ENCODE results near the gene GNAT1. TPM values are rescaled to one million over a fixed set of nuclear protein-coding genes. Genes with fewer than 3 reads are reported as not detected.

Gene GNAT1
- total RNA-seq, 4 donors from 2014 or later, result not detected

DNA sequence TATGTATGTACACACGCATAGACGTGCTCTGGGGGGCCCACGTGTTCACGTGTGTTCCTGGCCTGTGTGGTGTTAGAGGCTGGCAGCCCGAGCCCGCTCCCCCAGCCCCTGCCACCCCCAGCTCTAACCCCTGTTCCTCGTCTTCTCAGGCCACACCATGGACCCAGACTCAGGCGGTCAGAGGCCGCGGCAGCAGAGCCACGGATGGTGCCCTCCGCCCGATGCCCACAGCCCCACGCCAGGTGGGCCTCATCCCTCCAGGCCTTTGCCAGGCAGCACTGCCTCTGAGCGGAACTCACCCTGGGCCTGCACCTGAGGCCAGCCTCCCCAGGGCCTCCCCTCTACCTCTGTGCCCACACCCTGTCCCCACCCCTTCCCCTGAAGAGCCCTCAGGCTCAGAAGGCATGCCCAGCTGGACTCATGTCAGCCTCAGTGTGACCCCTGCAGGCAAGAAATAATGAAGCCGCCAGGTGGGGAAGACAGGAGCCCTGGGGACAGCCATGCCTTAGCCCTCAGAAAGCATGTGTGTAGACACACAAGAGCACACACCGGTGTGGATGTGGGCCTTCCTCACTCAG, 16.4 kb upstream of the GNAT1 start:
- no peak overlapping the region for H3K4me3 ChIP-seq
- no peaks in the 10 kb centered on the region for H3K27me3 ChIP-seq
- H3K4me1 ChIP-seq, result peaks cover 0 to 47% (median 5%) of the 10 kb centered on the region in 4 donors
- TF ChIP-seq POLR2A (IDR thresholded peaks at IDR 0.05), result no peak
- no peak for DNase-seq
- H3K27ac ChIP-seq, result no peak overlapping the region
- H3K9me3 ChIP-seq, result no peaks in the 10 kb centered on the region
- H3K36me3 ChIP-seq, result peaks cover 0 to 4% (median 0%) of the 10 kb centered on the region in 3 donors

DNA sequence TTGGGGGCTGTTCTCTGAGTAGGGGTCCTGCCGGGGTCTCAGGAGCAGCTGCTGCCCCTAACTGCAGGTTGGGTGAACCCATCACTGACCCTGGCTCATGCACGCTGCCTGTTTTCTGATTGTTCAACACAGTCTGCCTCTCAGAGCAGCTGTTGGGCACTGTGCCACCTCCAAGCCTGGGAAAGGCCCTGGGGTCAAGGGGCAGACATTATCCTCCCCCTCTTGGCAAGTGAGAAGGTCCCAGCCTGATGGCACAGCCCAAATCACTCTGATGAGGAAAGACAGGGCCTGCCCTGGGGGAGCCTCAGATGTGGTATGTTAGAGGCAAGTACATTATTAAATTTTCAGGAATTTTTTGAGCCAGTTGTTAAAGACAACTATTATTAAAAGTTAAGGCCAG, 14.1 kb upstream of the GNAT1 start:
- H3K27me3 ChIP-seq, result no peaks in the 10 kb centered on the region
- no peak for TF ChIP-seq POLR2A (IDR thresholded peaks at IDR 0.05)
- TF ChIP-seq, protein P1, sequence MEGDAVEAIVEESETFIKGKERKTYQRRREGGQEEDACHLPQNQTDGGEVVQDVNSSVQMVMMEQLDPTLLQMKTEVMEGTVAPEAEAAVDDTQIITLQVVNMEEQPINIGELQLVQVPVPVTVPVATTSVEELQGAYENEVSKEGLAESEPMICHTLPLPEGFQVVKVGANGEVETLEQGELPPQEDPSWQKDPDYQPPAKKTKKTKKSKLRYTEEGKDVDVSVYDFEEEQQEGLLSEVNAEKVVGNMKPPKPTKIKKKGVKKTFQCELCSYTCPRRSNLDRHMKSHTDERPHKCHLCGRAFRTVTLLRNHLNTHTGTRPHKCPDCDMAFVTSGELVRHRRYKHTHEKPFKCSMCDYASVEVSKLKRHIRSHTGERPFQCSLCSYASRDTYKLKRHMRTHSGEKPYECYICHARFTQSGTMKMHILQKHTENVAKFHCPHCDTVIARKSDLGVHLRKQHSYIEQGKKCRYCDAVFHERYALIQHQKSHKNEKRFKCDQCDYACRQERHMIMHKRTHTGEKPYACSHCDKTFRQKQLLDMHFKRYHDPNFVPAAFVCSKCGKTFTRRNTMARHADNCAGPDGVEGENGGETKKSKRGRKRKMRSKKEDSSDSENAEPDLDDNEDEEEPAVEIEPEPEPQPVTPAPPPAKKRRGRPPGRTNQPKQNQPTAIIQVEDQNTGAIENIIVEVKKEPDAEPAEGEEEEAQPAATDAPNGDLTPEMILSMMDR (IDR thresholded peaks at IDR 0.05), result no peak

DNA sequence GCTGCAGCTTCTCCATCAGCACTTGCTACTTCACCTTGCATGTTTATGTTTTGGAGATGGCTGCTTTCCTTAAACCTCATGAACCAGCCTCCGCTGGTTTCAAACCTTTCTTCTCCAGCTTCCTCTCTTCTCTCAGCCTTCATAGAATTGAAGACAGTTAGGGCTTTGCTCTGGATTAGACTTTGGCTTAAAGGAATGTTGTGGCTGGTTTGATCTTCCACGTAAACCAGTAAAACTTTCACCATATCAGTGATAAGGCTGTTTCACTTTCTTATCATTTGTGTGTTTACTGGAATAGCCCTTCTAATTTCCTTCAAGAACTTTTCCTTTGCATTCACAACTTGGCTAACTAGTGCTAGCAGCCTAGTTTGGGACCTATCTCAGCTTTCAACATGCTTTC, 11.7 kb upstream of the GNAT1 start:
- TF ChIP-seq POLR2A (IDR thresholded peaks at IDR 0.05), result no peak
- TF ChIP-seq, protein P1 (IDR thresholded peaks at IDR 0.05), result no peak
- no peaks in the 10 kb centered on the region for H3K27me3 ChIP-seq
- no peaks in the 10 kb centered on the region for H3K9me3 ChIP-seq
- H3K36me3 ChIP-seq, result peaks cover 0 to 4% (median 0%) of the 10 kb centered on the region in 3 donors
- H3K4me1 ChIP-seq, result peaks cover 0 to 22% (median 0%) of the 10 kb centered on the region in 4 donors
- DNase-seq, result no peak
- peak overlapping the region in 2 of 4 donors; percentile 6 to 48 for H3K27ac ChIP-seq
- H3K4me3 ChIP-seq, result no peak overlapping the region

More for the DNA sequence above, 14.1 kb upstream of the GNAT1 start:
- Histone ChIP-seq H3K36me3 (peaks cover 0 to 4% (median 0%) of the 10 kb centered on the region in 3 donors), H3K4me1 (peaks cover 0 to 28% (median 1%) of the 10 kb centered on the region in 4 donors), H3K27ac (no peak overlapping the region), H3K9me3 (no peaks in the 10 kb centered on the region), H3K4me3 (no peak overlapping the region)
- peak in 1 of 3 donors; percentile 65 for DNase-seq

DNA sequence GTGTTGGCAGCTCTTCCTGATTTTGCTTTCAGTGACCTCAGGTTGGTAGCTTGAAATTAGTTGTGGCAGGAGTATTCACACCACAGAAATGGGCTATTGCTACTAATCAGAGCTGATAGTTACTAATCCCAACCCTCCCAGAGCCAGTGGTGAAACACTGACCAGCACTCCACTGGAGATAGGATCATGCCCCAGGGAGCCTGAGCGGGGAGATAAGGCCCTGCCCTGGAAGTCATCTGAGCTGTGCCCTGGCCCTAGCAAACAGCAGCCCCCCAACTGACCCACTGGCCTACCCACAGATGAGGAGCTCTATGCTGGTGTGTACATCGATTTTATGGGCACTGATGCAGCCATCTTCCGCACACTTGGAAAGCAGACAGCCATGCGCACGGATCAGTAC, 9.4 kb upstream of the GNAT1 start:
- Histone ChIP-seq H3K9me3 (no peaks in the 10 kb centered on the region), H3K36me3 (peaks cover 0 to 7% (median 0%) of the 10 kb centered on the region in 3 donors), H3K4me3 (no peak overlapping the region), H3K4me1 (peaks cover 0 to 14% (median 0%) of the 10 kb centered on the region in 4 donors), H3K27me3 (no peaks in the 10 kb centered on the region), H3K27ac (no peak overlapping the region)
- DNase-seq, result no peak
- TF ChIP-seq, protein P1 (IDR thresholded peaks at IDR 0.05), result no peak
- no peak for TF ChIP-seq POLR2A (IDR thresholded peaks at IDR 0.05)

DNA sequence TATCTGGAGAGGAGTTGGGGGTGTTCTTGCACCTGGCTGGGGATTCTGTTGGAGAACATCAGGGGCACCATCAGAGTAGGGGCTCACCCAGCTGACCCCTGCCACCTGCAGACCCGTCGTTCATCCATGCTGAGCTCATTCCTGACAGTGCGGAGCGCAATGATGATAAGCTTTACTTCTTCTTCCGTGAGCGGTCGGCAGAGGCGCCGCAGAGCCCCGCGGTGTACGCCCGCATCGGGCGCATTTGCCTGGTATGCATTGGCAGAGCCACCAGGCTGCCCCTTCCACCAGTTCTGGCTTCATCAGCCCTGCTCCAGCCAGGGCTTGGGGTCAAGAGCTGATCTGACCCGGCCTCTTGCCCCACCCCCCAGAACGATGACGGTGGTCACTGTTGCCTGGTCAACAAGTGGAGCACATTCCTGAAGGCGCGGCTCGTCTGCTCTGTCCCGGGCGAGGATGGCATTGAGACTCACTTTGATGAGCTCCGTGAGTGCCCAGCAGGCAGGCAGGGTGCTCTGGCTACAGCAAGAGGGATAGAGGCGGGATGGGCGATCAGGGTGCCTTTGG, 8.8 kb upstream of the GNAT1 start:
- TF ChIP-seq, protein P1 (IDR thresholded peaks at IDR 0.05), result no peak
- no peak for TF ChIP-seq POLR2A (IDR thresholded peaks at IDR 0.05)
- no peak for DNase-seq
- Histone ChIP-seq H3K9me3 (no peaks in the 10 kb centered on the region), H3K27ac (no peak overlapping the region), H3K27me3 (no peaks in the 10 kb centered on the region), H3K36me3 (peaks cover 0 to 7% (median 0%) of the 10 kb centered on the region in 3 donors), H3K4me3 (no peak overlapping the region), H3K4me1 (peaks cover 0 to 8% (median 0%) of the 10 kb centered on the region in 4 donors)

DNA sequence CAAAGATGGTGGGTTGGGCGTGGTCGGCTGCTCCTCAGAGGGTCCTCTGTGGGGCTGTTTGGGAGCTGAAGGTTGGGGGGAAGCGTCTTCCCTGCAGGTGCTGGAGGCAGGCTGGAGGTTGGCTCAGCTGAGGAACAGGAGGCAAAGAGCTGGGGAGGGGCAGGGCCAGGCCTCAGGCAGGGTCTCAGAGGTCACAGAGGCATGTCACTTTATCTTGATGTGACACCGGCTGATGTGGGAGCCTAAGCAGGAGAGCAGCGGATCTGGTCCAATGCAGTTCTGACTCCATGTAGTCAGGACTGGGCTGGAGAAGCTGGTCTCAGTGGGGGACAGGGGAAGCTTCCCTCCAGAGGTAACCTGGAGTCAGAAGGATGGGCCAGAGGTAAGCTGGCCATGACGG, 7.7 kb upstream of the GNAT1 start:
- TF ChIP-seq, protein P1 (IDR thresholded peaks at IDR 0.05), result no peak
- TF ChIP-seq POLR2A (IDR thresholded peaks at IDR 0.05), result no peak
- H3K36me3 ChIP-seq, result peaks cover 0 to 7% (median 0%) of the 10 kb centered on the region in 3 donors
- H3K9me3 ChIP-seq, result no peaks in the 10 kb centered on the region
- H3K27ac ChIP-seq, result no peak overlapping the region
- DNase-seq, result no peak
- H3K27me3 ChIP-seq, result no peaks in the 10 kb centered on the region
- H3K4me1 ChIP-seq, result peaks cover 0 to 8% (median 0%) of the 10 kb centered on the region in 4 donors
- no peak overlapping the region for H3K4me3 ChIP-seq
